Suppressor macrophage (primary cell): ENCODE data around the gene SFSWAP.
"Not testable (repeated sequence)": the region's sequence is repeated elsewhere in the genome, so short reads cannot be mapped to it uniquely, and the experiment has no call there.

Source experiments
- DNase-seq, 4 experiments: peaks; one replicate each; pipeline ENCODE4 v3.0.0-alpha.2; 2020 to 2022
- total RNA-seq, 17 experiments: gene quantifications; one replicate each; lab custom pipeline; 2026; ENCODE audit warnings: mixed read lengths in 6 of 17, inconsistent platforms in 3 of 17; lab: John Stamatoyannopoulos, UW

The SFSWAP gene
- total RNA-seq: 28.0 to 62.1 (median 44.2) reads per million in 17 experiments

DNA sequence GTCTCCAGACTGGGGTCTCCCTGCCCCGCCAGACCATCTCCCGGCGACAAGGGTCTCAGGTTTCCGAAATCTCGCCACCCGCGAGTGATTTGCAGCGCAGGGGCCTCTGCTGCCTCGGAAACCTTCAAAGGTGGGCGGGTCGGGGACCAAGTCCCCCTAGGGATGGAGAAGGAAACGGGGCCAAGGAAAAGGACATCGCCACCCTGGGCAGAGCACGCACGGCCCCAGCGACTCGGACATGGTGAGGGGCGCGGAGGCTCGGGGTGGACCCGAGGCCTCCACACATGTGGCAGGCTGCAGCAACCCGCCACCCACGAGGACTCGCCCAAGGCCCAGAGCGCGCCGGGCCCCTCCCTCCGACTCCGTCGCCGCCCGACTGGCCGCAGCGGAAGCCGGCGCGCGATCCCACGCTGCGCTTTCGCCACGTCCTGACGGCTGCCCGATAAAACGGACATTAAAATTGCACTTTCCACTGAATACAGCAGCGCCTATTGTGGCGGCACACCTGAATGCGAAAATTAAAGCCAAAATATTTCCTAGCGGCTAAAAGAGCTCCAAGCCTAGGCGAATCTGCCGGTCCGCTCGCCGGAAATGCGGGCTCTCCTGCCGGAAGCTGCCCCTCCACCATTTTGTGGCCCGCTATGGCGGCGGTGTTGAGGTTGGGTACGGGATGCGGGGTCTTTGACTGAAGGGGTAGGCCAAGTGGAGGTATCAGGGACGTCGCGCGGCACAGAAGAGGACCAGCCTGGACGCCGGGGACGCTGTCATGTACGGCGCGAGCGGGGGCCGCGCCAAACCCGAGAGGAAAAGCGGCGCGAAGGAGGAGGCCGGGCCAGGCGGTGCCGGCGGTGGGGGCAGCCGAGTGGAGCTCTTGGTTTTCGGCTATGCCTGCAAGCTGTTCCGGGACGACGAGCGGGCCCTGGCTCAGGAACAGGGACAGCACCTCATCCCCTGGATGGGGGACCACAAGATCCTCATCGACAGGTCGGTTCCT, at the start of gene SFSWAP:
TSS of gene SFSWAP (plus strand) at position 627 of the 994 bp plus-strand sequence. CDS start at position 767, 140 bp downstream.
- DNase-seq: peak; percentile 86 to 94 (median 90)

DNA sequence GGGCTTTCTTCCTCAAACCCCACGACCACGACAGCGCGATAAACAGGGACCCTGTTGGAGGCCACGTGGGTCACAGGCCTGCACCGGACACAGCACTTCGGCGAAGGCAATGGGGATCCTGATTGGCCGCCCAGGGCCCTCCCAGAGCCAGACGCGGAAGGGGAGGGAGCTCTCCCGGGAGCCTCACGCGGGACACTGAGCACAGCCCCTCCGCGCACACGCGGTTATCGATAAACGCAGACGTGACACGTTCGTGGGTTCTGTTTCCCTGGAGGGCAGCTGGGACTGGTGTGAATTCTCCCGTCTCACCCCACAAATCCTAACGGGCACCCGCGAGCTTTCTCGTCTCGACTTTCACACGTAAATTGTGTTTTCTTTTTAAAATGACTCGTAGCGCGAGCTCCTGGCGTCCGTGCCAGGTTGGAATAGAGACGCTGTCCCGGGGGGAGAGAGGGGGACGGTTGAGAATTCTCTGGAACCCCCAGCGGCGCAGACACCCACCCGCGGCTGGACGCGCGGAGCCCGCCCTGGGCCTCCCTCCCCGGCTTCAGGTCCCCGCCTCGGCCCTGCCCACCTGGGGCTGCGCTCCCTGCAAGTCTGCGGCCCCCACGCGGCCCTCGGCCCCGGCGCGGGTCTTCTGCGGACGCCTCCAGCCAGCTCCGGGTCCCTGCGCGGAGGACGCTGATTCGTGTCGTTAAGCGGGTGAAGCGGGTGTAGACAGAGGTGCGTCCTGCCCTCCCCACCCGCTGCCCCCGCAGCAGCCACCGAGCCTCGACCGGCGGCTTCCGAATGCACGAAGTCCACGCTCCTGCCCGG, 49.5 kb upstream of the SFSWAP start:
- DNase-seq: not testable (repeated sequence)

DNA sequence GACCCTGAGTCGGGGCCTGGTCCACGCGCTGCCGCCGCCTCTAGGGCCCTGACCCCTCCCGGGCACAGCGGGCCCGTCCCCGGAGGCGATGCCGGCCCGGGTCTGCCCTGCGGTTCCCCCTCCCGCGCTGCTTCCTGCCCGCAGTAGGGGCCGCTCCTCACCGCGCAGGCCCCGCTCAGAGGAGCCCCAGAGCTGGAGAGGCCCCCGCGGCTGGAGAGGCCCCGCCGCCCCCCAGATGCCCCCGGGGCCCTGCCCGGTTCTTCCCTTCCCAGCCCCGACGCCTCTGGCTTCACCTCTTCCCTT, 49.0 kb upstream of the SFSWAP start:
- not testable (repeated sequence) for DNase-seq

DNA sequence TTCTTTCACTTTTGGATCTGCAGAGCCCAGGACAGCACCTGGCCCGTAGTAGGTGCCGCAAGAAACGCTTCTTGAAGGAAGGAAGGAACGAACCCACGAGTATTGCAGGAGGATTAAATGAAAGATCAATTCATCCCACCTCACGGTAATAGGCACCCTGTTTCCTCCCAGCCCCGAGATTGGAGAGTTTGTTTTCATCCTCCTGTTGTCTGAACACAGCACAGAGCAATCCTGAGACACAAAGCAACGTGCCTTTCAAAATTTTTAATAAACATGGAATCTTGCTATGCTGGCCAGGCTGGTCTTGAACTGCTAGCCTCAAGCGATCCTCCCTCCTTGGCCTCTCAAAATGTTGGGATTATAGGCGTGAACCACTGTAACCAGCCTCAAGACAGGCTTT, 48.5 kb upstream of the SFSWAP start:
- DNase-seq: not testable (repeated sequence)

DNA sequence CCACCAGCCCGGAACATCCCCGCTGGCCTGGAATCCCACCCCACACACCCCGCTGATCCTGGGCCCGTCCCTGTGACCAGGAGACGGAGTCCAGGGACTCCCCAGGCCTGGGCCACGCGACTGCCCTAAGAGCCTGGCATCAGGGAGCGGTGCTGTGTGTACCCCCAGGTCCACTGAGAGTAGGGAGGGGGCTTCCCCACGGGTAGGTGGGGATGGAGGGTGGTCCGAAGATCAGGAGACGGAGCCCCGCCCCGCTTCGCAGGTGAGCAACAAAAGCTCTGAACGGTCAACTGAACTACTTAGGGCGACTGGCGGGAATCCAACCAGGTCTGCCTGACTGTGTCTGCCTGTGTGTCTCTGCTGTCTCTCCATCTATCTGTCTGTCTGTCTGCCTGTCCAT, 45.2 kb upstream of the SFSWAP start:
- DNase-seq: not testable (repeated sequence)

DNA sequence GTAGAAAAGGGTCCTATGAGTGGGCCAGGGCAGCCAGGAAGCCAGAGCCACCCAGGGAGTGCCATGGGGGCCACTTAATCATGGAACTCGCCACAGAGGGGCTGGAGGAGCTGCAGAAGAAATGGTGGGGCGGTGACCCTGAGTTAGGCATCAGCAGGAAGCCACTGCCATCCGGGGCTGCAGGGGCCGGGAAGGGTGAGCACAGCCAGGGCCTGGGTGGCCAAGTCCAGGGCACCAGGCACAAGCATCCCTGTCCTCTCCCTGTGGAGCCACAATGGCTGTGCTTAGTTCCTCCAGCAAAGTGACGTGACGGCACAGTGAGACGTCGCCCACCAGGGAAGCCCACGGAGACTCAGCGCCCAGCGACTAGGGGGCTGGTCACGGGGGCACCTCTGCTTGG, 44.4 kb upstream of the SFSWAP start:
- DNase-seq: not testable (repeated sequence)

DNA sequence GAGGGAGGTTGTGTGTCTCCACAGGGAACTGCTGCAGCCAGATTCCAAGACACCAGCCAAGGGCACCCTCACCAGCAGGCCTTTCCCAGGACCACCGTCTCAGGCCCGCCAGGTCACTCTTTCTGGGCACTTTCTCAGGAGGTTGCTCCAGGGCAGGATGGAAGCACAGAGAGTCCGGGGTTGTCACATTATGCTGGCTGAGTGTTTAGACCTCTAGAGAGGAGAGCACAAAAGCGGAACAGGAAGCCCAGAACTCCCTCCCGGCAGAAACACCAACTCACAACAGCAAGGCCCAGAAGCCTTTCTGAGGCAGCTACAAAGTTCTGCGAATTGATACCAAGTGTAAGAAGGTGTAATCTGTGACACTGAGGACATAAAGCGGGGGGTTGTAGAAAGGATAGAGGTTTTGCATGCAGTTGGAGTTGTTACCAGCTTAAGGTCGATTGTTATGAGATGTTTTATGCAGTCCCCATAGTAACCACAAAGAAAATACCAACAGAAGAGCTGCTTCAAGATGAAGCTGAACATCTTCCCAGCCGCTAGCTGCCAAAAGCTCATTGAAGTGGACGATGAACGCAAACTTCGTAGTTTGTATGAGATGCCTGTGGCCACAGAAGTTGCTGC, 43.8 kb upstream of the SFSWAP start:
- DNase-seq: peak; percentile 60 to 70 (median 68)

DNA sequence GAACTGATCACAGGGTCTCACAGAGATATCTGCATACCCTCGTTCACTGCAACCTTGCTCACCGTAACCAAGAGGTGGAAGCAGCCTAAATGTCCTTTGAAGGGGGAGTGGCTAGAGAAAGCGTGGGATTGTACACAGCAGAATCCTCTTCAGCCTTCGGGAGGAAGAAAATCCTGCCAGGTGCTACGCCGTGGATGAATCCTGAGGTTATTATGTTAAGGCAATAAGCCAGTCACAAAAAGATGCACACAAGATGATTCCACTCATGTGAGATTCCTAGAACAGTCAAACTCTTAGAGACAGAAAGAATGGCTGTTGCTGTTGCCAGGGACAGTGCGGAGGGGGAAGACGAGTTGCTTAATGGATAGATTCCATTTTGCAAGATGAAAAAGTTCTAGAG, 39.6 kb upstream of the SFSWAP start:
- DNase-seq: no peak

DNA sequence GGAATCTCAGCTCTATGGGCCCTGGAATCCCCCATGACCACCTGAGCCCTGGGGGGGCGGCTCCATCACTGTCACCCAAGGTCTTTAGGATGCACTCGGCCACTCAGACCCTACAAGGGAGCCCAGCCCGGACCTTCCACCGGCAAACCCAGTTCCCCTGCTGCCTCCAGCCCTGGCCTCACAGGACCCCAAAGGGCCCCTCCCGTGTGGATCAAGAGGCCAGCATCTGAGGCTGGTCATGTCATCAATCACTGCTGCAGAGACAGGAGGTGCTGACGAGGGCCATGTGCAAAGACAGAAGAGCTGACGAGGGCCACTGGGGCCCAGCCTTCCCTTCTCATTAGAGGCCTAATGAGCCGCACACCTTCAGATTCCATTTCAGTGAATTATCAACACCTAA, 39.0 kb upstream of the SFSWAP start:
- DNase-seq: no peak

DNA sequence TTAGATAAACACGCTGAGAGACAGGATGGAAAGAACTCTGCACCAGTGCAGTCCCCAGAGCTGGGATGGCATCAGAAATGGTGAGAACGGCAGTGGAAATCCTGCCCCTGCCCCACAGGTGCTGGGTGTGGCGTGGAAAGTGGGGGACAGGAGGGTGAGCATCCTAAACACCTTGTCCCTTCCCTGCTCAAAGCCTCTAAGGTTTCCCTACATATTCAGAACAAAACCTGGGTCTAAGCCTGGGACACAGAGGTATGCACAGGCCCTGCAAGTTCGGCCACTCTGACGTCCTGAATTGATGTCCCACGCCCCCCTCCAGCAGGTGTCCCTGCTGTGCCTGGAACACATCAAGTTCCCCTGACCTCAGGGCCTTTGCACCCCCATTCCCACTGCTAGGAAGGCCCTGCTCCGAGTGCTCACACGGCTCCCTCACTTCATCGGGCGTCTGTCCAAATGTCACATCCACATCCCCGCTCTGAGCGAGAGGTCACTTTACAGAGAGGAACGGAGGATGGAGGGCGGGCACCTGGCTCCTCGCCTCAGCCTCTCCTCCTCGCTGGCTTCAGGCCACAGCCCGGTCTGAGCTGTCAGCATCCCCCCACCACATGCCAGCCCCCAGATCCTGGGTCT, 38.5 kb upstream of the SFSWAP start:
- no peak for DNase-seq

DNA sequence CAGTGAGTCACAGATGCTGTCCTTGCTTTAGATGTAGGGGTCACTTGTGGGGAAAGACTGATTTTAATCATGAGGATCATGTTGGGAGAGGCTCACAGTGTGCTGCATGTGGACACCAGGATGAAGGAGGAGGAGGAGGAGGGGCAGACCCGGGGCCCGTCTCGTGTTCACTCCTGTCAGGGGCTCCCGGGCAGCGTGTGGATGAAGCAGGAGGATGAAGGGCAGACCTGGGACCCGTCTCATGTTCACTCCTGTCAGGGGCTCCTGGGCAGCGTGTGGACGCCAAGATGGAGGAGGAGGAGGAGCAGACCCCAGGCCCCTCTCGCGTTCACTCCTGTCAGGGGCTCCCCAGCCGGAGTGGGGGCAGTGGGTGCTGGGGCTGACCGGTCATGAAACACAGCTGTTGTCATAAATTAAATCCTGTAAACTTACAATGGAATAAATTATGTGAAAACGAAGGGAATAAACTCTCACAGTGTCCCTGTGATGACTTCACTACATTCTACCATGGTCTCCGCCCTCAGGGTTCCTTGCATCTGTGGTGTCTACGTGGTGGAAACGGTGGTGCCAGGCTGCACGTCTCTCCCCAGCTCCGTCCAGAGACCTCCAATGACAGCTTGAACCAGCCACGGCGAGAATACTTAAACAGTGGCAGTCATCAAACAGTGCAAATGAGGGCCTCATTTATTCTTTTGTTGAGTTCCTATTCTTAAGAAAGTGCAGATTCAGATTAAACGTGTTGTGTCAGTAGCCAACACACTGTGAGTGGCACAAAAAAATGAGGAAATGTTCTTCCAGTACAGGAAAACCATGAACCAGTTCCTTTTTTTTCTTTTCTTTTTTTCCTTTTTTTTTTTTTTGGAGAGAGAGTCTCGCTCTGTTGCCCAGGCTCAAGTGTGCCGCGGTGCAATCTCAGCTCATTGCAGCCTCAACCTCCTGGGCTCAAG, 37.7 kb upstream of the SFSWAP start:
- peak; percentile 55 to 84 (median 70) for DNase-seq

DNA sequence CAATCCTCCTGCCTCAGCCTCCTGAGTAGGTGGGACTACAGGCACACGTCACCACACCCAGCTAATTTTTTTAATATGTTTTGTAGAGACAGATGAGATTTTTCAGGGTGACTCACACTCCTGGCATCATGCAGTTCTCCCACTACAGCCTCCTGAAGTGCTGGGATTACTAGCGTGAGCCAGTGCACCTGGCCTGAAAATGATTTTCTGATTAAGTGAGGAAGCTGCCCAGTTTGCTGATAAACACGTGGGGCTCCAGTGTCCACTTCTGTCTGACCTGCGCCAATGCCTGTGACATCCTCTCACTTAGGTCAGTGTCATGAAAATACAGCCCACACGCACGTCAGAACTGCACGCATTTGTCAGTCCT, 37.0 kb upstream of the SFSWAP start:
- peak in 1 of 4 experiments; percentile 9 for DNase-seq

DNA sequence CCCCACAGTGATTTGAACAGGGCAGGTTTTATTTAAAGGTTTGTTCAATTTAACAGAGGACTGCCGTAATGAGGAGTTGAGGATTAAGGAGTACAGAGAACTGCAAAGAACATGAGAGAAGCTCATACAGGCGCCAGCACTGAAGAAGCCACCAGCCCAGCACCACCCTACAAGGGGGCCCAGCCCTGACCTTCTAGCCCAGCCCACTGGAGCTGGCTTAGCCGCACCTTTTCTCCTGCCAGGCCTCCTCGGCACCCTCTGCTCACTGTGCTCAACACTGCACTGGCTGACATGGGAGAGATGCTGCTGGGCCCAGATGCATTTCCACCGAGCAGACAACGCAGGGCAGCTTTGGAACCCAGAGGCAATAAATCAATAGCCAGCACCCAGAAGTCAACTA, 36.5 kb upstream of the SFSWAP start:
- no peak for DNase-seq

DNA sequence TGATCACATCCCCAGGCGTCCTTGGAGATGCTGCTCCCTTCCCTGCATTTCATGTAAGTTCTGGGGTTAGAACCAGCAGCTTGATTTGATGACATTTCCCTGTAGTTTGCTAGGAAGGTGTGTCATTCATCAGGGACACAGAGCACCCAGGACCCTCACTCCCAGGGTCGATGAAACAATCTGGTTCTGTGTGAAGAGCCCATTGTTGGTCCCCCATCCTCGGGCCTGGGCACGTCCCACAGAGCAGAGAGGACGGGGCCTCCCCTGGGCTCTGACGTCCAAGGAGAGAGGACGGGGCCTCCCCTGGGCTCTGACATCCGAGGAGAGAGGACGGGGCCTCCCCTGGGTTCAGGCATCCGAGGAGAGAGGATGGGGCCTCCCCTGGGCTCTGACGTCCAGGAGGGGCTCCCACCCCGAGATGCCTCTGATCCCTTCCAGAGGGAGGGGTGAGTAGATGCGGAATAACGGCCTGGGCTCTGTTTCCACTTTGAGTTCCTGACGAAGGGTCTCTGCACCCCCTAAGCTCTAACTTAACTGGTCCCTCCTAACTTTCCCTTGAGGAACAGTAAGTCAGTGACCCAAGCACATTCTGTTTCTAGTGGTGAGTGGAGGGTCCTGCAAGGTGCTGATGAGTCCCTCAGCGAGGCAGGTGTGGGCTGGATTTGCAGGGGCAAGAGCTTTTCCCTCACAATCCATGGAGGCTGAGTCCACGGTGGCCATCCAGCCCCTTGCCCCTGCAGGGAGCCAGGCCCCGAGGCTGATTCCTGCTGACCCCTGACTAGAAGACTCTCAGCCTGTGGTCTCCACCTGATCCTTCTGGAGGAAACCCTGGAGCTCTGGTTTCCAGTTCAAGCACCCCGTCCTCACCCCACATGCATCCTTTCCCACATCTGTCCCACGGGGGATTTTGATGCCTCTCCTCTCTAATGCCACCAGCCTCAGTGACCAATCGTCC, 35.5 kb upstream of the SFSWAP start:
- no peak for DNase-seq

DNA sequence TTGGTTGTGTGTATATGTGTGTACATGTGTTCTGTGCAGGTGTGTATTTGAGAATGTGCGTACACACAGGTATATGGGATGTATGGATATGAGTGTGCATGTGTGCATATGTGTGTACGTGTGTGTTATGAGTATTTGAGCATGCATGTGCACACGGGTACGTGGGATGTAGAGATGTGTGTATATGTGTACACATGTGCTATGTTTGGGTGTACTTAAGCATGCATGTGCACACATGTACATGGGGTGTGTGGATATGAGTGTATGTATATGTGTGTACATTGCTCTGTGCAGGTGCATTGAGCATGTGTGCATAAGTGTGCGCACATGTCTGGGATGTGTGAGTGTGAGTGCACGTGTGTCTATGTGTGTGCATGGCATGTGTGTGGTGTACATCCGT, 34.3 kb upstream of the SFSWAP start:
- no peak for DNase-seq

DNA sequence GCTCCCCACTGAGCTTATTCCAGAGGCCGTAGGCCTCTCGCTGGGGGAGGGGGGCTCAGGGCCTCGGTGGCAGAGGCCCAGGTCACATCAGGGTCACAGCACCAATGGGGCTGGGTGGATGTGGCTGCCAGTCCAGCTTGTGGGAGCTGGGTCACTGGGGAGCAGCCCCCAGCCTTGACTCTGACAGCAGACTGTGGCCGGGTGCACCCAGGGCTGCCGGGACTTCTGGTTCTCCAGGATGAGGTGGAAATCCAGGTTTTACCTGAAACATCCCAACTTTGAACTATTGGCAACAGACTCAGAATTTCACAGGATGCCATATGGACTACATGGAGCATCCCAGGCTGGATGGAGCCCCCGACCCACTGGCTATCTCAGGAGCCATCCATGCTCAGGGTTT, 33.8 kb upstream of the SFSWAP start:
- not testable (repeated sequence) for DNase-seq

DNA sequence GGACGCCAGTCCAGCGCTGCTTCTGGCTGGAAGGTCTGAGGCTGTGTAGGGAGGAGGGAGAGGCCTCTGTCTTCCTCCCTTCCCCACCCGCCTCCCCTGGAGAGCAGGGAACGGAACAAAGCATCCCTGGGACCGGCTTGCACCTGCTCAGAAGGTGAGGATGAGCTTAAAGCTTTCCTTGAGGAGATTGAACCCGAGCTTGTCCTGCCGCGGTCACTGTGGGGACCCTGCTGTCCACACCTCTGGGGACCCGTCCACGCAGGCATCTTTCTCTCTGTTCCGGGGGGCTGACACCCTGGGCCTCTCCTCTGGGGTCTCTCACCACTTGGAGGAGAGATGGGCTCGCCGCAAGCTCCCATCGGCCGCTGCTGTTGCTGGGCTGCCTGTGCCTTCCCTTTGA, 33.2 kb upstream of the SFSWAP start:
- no peak for DNase-seq

DNA sequence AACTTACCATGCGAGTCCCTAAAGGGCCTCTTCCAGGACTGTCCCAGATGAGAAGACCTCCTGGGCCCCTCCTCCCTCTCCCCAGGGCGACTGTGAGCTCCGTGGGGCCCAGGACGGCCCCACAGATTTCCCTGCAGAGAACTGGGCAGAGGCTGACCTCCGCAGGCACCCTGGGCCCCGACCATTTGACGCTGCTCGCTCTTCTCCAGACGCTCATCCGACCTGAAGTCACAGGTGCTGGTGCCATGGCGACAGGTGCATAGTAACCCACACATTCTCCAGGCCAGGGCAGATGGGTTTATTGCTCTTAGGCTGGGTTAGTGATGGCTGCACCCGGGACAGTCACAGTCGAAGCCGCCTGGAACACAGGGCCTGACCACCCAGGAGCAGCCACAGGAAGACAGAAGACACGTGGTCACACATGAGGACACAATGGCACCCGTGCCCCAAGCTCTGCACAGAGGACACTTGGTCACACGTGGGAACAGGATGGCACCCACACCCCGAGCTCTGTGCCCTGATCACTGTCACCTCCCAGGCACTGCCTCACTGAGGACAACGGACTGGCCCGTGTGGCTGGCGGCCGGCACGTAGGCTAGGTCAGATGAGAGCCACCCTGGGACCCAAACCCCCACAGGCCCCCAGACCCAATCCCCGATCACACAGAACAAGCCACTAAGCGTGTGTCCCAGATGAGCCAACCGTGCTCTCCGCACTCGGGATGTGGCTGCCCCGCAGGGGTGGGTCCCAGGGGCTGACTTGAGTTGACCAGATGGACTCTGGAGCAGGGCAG, 32.3 kb upstream of the SFSWAP start:
- not testable (repeated sequence) for DNase-seq

DNA sequence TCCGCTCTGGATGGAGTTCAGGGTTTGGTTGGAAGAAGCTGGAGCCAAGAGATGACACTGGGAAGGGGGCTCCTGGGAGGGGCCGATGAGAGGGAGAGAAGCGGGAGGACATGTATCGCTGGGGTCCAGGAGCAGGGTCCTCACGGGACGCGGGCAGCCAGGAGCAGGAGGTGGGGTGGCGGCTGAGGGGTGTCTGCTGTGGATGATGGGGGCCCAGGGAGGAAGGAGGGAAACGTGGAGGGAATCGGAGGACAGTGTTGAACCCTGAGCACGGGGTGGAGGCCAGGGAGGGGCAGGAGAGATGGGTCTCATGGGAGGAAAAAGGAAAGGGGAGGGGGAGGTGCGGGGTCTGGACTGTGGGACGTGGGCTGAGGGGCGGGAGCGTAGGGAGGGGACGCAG, 31.7 kb upstream of the SFSWAP start:
- not testable (repeated sequence) for DNase-seq
